Kidney (tissue), 14 donors: ENCODE results near the gene STAP2. TPM values are rescaled to one million over a fixed set of nuclear protein-coding genes. Genes with fewer than 3 reads are reported as not detected.

Source experiments
- DNase-seq, 5 donors: peaks; one replicate each; pipeline ENCODE4 v3.0.0-alpha.2; 2013 to 2020
- FAIRE-seq: peaks from 2 replicates; lab custom pipeline; 2012; peaks lifted over from hg19 to GRCh38; lab: Jason Lieb, UNC
- H3K27ac ChIP-seq, 2 donors: one replicate each; pipeline ENCODE4 v1.7.0; 2013; ENCODE audit warnings: low read depth in 2 of 2, low read length in 2 of 2, inconsistent platforms in 1 of 2
- H3K27me3 ChIP-seq: one replicate; pipeline ENCODE4 v1.7.1; 2013; ENCODE audit warnings: low read length, inconsistent platforms; ENCODE audit not compliant: control insufficient read depth, insufficient read depth
- H3K36me3 ChIP-seq, 3 donors: one replicate each; pipeline versions ENCODE4 v1.7.0 to v1.7.1; 2013; ENCODE audit warnings: low read length in 3 of 3, control low read depth in 1 of 3, inconsistent platforms in 1 of 3; ENCODE audit not compliant: insufficient read depth in 3 of 3, control insufficient read depth in 2 of 3
- H3K4me1 ChIP-seq, 3 donors: one replicate each; pipeline versions ENCODE4 v1.7.0 to v1.7.1; 2013; ENCODE audit warnings: low read length in 3 of 3, inconsistent platforms in 1 of 3, low read depth in 1 of 3; ENCODE audit not compliant: control insufficient read depth in 2 of 3, insufficient read depth in 2 of 3
- H3K4me3 ChIP-seq, 3 donors: one replicate each; pipeline versions ENCODE4 v1.7.0 to v1.8.1; 2013; ENCODE audit warnings: low read length in 3 of 3, control low read depth in 1 of 3, inconsistent platforms in 1 of 3
- H3K9ac ChIP-seq, 3 donors: one replicate each; pipeline versions ENCODE4 v1.7.0 to v1.7.1; 2013; ENCODE audit warnings: low read length in 3 of 3, control low read depth in 1 of 3, inconsistent platforms in 1 of 3
- H3K9me3 ChIP-seq, 3 donors: one replicate each; pipeline versions ENCODE4 v1.7.0 to v1.7.1; 2013; ENCODE audit warnings: low read length in 3 of 3, control low read depth in 1 of 3, inconsistent platforms in 1 of 3; ENCODE audit not compliant: control insufficient read depth in 2 of 3, insufficient read depth in 1 of 3
- intact Hi-C: fragments of 100-400 bp; cut with DNase I; formaldehyde crosslinking; loops from one replicate; pipeline ENCODE4 v1.11.1; 2022
- polyA plus RNA-seq: library from polyadenylated mRNA; stranded (reverse); fragments of 350-450 nt; fragmentation: Illumina TruSeq; extraction: RNeasy Lipid Tissue Mini Kit (QIAGEN cat#74804); gene quantifications from one replicate; pipeline ENCODE4 v1.2.3, GENCODE V29; 2014; ENCODE audit warnings: low read depth, low replicate concordance; ENCODE audit not compliant: insufficient read depth
- total RNA-seq: library from RNA; stranded (reverse); fragmentation: NEBNext Ultra II Directional; extraction: Animal tissue kit (Norgen Biotek cat#: 25700); gene quantifications from one replicate; pipeline ENCODE4 v1.2.1, GENCODE V29; 2021
- TF ChIP-seq, protein P1 (sequence below): IDR thresholded peaks from 3 replicates; pipeline ENCODE4 v1.5.1; 2012; ENCODE audit warnings: mild to moderate bottlenecking, moderate library complexity, borderline replicate concordance; ENCODE audit not compliant: insufficient read depth; ENCODE audit errors: extremely low read depth
- donor health status: control.
- donor health status: control.
- donor health status: control.
- donor health status: control.
- donor health status: control.
- donor health status: DM: yes; HTN: yes; CAD: no.
- donor health status: Normal renal cell carcinoma (clear cell type).

STAP2 gene
- total and polyA plus RNA-seq, 2 donors from 2014 or later: 32.3 to 61.5 TPM

DNA sequence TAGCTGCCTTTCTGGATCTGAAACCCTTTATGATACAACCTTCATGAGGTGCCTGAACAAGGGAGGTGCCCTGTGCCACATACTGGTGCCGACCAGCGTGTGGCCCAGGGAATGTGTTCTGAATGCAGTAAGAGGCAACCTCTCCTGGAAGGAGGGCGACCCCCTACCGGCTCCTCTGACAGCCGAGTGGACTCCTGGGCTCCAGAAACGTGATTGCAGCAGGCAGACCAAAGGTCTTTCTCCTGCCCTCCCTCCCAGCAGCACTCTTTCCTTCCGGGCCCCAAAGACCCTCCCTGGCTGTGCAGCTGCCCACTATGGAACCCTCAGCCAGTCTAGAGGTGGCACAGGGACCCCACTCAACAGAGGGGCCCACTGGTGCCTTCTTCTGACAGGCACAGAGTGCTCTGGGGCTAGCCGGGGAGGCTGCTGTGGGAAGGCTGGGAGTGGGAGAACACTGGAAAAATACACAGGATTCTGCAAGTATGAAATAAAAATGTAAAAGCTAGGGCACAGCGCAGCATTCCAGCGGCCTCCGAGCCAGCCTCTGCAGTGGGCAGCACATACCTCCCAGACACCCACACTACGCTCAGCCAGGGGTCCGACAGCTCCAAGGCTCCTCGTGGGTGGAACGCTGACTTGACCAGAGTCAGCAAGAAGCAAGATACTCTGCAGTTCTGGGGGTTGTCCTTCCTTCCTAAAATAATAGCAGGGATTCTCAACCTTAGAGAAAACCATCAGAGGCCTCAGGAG is 46.8 kb upstream of the STAP2 start:
- no peaks in the 10 kb centered on the region for H3K27me3 ChIP-seq
- H3K9me3 ChIP-seq: no peaks in the 10 kb centered on the region
- no peak for DNase-seq
- H3K27ac ChIP-seq: no peak overlapping the region
- TF ChIP-seq, protein P1, sequence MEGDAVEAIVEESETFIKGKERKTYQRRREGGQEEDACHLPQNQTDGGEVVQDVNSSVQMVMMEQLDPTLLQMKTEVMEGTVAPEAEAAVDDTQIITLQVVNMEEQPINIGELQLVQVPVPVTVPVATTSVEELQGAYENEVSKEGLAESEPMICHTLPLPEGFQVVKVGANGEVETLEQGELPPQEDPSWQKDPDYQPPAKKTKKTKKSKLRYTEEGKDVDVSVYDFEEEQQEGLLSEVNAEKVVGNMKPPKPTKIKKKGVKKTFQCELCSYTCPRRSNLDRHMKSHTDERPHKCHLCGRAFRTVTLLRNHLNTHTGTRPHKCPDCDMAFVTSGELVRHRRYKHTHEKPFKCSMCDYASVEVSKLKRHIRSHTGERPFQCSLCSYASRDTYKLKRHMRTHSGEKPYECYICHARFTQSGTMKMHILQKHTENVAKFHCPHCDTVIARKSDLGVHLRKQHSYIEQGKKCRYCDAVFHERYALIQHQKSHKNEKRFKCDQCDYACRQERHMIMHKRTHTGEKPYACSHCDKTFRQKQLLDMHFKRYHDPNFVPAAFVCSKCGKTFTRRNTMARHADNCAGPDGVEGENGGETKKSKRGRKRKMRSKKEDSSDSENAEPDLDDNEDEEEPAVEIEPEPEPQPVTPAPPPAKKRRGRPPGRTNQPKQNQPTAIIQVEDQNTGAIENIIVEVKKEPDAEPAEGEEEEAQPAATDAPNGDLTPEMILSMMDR: no peak
- intact Hi-C loops: no loop called here
- FAIRE-seq: no peak
- no peak overlapping the region for H3K4me3 ChIP-seq
- peaks cover 0 to 9% (median 2%) of the 10 kb centered on the region in 3 donors for H3K36me3 ChIP-seq
- peaks cover 4 to 28% (median 20%) of the 10 kb centered on the region in 3 donors for H3K4me1 ChIP-seq
- no peak overlapping the region for H3K9ac ChIP-seq

GRCh38 chr19:4380254-4380727 is 41.7 kb upstream of the STAP2 start:
- Histone ChIP-seq H3K4me3 (no peak overlapping the region), H3K4me1 (peaks cover 0 to 44% (median 14%) of the 10 kb centered on the region in 3 donors), H3K36me3 (peaks cover 0 to 6% (median 2%) of the 10 kb centered on the region in 3 donors), H3K9ac (no peak overlapping the region), H3K9me3 (no peaks in the 10 kb centered on the region), H3K27ac (peak overlapping the region; percentile 55 to 61), H3K27me3 (no peaks in the 10 kb centered on the region)
- peak in 2 of 5 donors; percentile 46 to 88 for DNase-seq
- no peak for FAIRE-seq
- TF ChIP-seq, protein P1: no peak
- intact Hi-C loops: no loop called here

- no peak for FAIRE-seq
- Histone ChIP-seq H3K27me3 (no peaks in the 10 kb centered on the region), H3K4me3 (no peak overlapping the region), H3K9ac (no peak overlapping the region), H3K9me3 (no peaks in the 10 kb centered on the region), H3K36me3 (peaks cover 0 to 6% (median 2%) of the 10 kb centered on the region in 3 donors), H3K4me1 (peaks cover 0 to 50% (median 20%) of the 10 kb centered on the region in 3 donors), H3K27ac (peak overlapping the region; percentile 55 to 61)
- intact Hi-C loops: no loop called here
- TF ChIP-seq, protein P1: no peak
- peak; percentile 64 to 95 (median 70) for DNase-seq
These were observed 41.0 kb upstream of the STAP2 start for GRCh38 chr19:4379383-4380253.
